HepG2 (cell line): ENCODE measurements around the gene HTRA3. TPM values are rescaled to one million over a fixed set of nuclear protein-coding genes. Genes with fewer than 3 reads are reported as not detected.

Experiments used
- ATAC-seq: fragments of 200-7000 bp; cut with Tn5 transposase; 3 replicates; pipeline ENCODE4 v1.9.1; 2020; ENCODE audit warnings: mild to moderate bottlenecking, moderate library complexity
- BruUV-seq: library from RNA; stranded (reverse); fragments of 400-500 nt; replicated peaks from 2 replicates; lab custom pipeline; 2021; lab: Mats Ljungman, UMichigan
- CTCF ChIA-PET: fragments of 300-600 bp; formaldehyde crosslinking; extraction: SDS; loops from one replicate; lab custom pipeline; 2021; ENCODE audit warnings: low total read pairs, inconsistent platforms, low intra/inter-chr PET ratio; lab: Yijun Ruan, JAX
- POLR2A ChIA-PET: fragments of 350-600 bp; sonication (Branson Sonifier 250); formaldehyde crosslinking; loops from one replicate; lab custom pipeline; 2020; ENCODE audit warnings: antibody characterized with exemption, inconsistent platforms; lab: Yijun Ruan, JAX
- DNase-seq: peaks from one replicate; pipeline ENCODE4 v3.0.0-alpha.2; 2015; ENCODE audit warnings: low spot score
- FAIRE-seq: peaks from 3 replicates; lab custom pipeline; 2011; peaks lifted over from hg19 to GRCh38; lab: Jason Lieb, UNC
- H2AFZ ChIP-seq: one replicate; pipeline ENCODE4 v1.6.1; 2011; ENCODE audit warnings: low read length, inconsistent platforms
- H3K27ac ChIP-seq: fragments of 300-600 bp; 3 replicates; pipeline ENCODE4 v1.8.0; 2011; ENCODE audit warnings: mixed run types, mild to moderate bottlenecking, mixed read lengths, low read length, inconsistent platforms; ENCODE audit not compliant: insufficient read depth; ENCODE audit errors: extremely low read length
- H3K27me3 ChIP-seq, 2 experiments: fragments of 200-600 bp in 1 of 2; 2 replicates in 1 of 2; 3 replicates in 1 of 2; pipeline versions ENCODE4 v1.6.0 to v1.8.0; 2011; ENCODE audit warnings: low read length in 2 of 2, mild to moderate bottlenecking in 2 of 2, moderate library complexity in 2 of 2, inconsistent platforms in 1 of 2; ENCODE audit not compliant: insufficient read depth in 2 of 2, control insufficient read depth in 1 of 2
- H3K36me3 ChIP-seq, 2 experiments: fragments of 200-600 bp in 1 of 2; replicated peaks in 1 of 2; 2 replicates in 1 of 2; 3 replicates in 1 of 2; pipeline versions ENCODE4 v1.5.1 to v1.8.0; 2011; ENCODE audit warnings: low read length in 2 of 2, inconsistent platforms in 1 of 2; ENCODE audit not compliant: insufficient read depth in 2 of 2, control insufficient read depth in 1 of 2
- H3K4me1 ChIP-seq: 2 replicates; pipeline ENCODE4 v1.5.1; 2012; ENCODE audit warnings: low read length, inconsistent platforms; ENCODE audit not compliant: insufficient read depth
- H3K4me2 ChIP-seq: 2 replicates; pipeline ENCODE4 v1.6.0; 2011; ENCODE audit warnings: low read depth, low read length, inconsistent platforms
- H3K4me3 ChIP-seq, 3 experiments: fragments of 200-600 bp in 1 of 3; sonication (generic), shearing (Covaris generic) in 1 of 3; replicated peaks in 1 of 3; 2 replicates each; pipeline ENCODE4 v1.5.1; 2011 to 2016; ENCODE audit warnings: low read length in 3 of 3, inconsistent platforms in 2 of 3, low read depth in 2 of 3, mild to moderate bottlenecking in 2 of 3, control low read depth in 1 of 3, mixed read lengths in 1 of 3; ENCODE audit not compliant: insufficient read depth in 1 of 3
- H3K79me2 ChIP-seq: one replicate; pipeline ENCODE4 v1.6.1; 2011; ENCODE audit warnings: low read length, inconsistent platforms; ENCODE audit not compliant: insufficient read depth
- H3K9ac ChIP-seq: 2 replicates; pipeline ENCODE4 v1.6.0; 2011; ENCODE audit warnings: mild to moderate bottlenecking, low read depth, low read length, inconsistent platforms; ENCODE audit not compliant: insufficient read depth
- H3K9me3 ChIP-seq: 2 replicates; pipeline ENCODE4 v1.5.1; 2012; ENCODE audit warnings: mild to moderate bottlenecking, low read length
- H4K20me1 ChIP-seq: 2 replicates; pipeline ENCODE4 v1.6.0; 2011; ENCODE audit warnings: inconsistent platforms, mild to moderate bottlenecking, low read length, moderate library complexity; ENCODE audit not compliant: insufficient read depth
- DMAP1 ChIP-seq: IDR thresholded peaks from 2 replicates; pipeline ENCODE4 v1.6.1; 2016
- JDP2 ChIP-seq: sonication (generic); formaldehyde crosslinking; IDR thresholded peaks from 2 replicates; pipeline ENCODE4 v1.8.1; 2022; ENCODE audit warnings: missing genetic modification reagents, borderline replicate concordance
- LRRFIP1 ChIP-seq: sonication (generic); formaldehyde crosslinking; conservative IDR thresholded peaks from 2 replicates; pipeline ENCODE4 v1.4.0; 2020; ENCODE audit warnings: missing genetic modification reagents
- NCOA2 ChIP-seq: sonication (generic); formaldehyde crosslinking; IDR thresholded peaks from 2 replicates; pipeline ENCODE4 v1.8.0; 2022; ENCODE audit warnings: inconsistent platforms
- NFKBIZ ChIP-seq: IDR thresholded peaks from 2 replicates; pipeline ENCODE4 v1.6.1; 2018; ENCODE audit warnings: missing genetic modification reagents, missing compliant biosample characterization
- SMAD3 ChIP-seq: sonication (generic); formaldehyde crosslinking; IDR thresholded peaks from 2 replicates; pipeline ENCODE4 v1.4.0; 2020; ENCODE audit warnings: missing genetic modification reagents
- SNAI1 ChIP-seq: sonication (generic); formaldehyde crosslinking; IDR thresholded peaks from 2 replicates; pipeline ENCODE4 v1.5.0; 2020; ENCODE audit warnings: mild to moderate bottlenecking, missing genetic modification reagents, borderline replicate concordance
- ZFP82 ChIP-seq: sonication (generic); formaldehyde crosslinking; IDR thresholded peaks from 2 replicates; pipeline ENCODE4 v1.5.1; 2020; ENCODE audit warnings: mild to moderate bottlenecking, missing genetic modification reagents, borderline replicate concordance
- ZNF280D ChIP-seq: sonication (generic); formaldehyde crosslinking; IDR thresholded peaks from 2 replicates; pipeline ENCODE4 v1.5.1; 2020; ENCODE audit warnings: mild to moderate bottlenecking, missing genetic modification reagents
- ZNF281 ChIP-seq: sonication (generic); formaldehyde crosslinking; IDR thresholded peaks from 2 replicates; pipeline ENCODE4 v1.4.0; 2020; ENCODE audit warnings: missing genetic modification reagents, borderline replicate concordance
- ZNF530 ChIP-seq: sonication (generic); formaldehyde crosslinking; IDR thresholded peaks from 2 replicates; pipeline ENCODE4 v1.5.0; 2020; ENCODE audit warnings: low read depth, mild to moderate bottlenecking, missing genetic modification reagents
- WGBS: methylation state at CpG from one replicate; pipeline ENCODE4 v1.1.6; 2017; ENCODE audit warnings: low lambda C conversion rate; 5-methylcytosine and 5-hydroxymethylcytosine counted together
- in situ Hi-C: cut with HindIII; loops from 2 replicates; pipeline ENCODE4 v1.10.0; 2017; ENCODE audit warnings: low pct_unique_long_range_greater_than_20kb; ENCODE audit not compliant: extremely low pct_ligation_motif_present
- intact Hi-C: fragments of 100-400 bp; cut with micrococcal nuclease; formaldehyde crosslinking; loops from one replicate; pipeline ENCODE4 v1.10.0; 2022; ENCODE audit not compliant: unreplicated experiment
- polyA plus RNA-seq, 8 experiments: library from polyadenylated mRNA; depleted of rRNA in 3 of 8; stranded (reverse) in 7 of 8; unstranded in 1 of 8; fragments of >200 nt; fragmentation: Illumina TruSeq in 4 of 8; extraction: Trizol in 4 of 8; gene quantifications; 2 replicates each; pipeline versions ENCODE4 v1.2.1 to v1.2.3, GENCODE V29; 2011 to 2016; ENCODE audit warnings: low read depth in 4 of 8, missing spikeins in 1 of 8, mixed read lengths in 1 of 8; ENCODE audit not compliant: insufficient read depth in 1 of 8
- total RNA-seq, 5 experiments: library from RNA; depleted of rRNA; stranded (reverse); fragments of >200 nt; fragmentation: Illumina TruSeq; extraction: Trizol; gene quantifications; 2 replicates each; pipeline ENCODE4 v1.2.3, GENCODE V29; 2016; ENCODE audit warnings: low read depth in 1 of 5
- TF ChIP-seq, protein P1 (sequence below): sonication (generic); formaldehyde crosslinking; IDR thresholded peaks from 2 replicates; pipeline ENCODE4 v1.8.0; 2022; ENCODE audit warnings: mild to moderate bottlenecking, missing genetic modification reagents, borderline replicate concordance

Gene HTRA3
- total and polyA plus RNA-seq, 2 of the 13 experiments (the other 11 are each of a cell fraction or from before 2014, with no cell fraction given): 0.17 TPM; not detected in 1

DNA sequence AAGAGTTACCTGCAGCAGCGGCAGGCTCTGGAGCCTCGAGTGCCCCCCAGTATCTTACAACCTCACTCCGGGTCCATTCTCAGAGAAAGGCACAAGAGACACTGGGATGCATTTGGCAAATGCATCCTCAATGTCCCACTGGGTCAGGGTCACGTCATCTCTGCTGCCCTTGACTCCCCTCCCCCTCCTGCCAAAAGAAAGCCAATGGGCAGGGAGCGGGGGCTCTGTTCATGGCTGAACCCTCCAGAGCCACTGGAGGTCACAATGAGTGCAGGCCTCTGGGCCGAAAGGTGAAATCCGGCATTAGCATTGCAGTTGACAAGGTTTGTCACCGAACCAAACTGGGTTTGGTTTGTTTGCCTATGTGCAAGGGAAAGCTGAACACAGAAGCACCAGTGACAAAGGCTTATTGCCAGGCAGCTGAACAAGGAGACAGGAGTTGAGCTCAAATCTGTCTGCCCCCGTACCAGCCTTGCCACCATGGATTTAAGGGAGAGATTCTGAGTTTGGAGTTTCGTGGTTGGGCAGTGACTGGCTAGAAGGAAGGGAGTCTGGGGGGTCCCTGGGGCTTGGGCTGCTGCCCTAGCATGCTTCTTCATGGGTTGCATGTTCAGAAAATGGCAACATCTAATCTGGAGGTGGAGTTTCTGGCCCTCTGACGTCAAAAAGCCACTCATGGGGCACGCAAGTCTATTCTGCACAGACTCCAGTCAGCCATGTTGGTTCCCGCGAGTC, 64.3 kb downstream of the HTRA3 start:
- no peak overlapping the region for H3K4me3 ChIP-seq
- H3K4me1 ChIP-seq: peaks cover 17% of the 10 kb centered on the region
- H3K27ac ChIP-seq: no peak overlapping the region
- no peak overlapping the region for H3K4me2 ChIP-seq
- WGBS: 56% methylated on average over 6 of the region's 14 CpGs
- intact Hi-C loops: no loop called here
- ChIA-PET CTCF (no interaction called here), POLR2A (no interaction called here)
- DNase-seq: no peak
- no peak for ATAC-seq
- H3K36me3 ChIP-seq: no peaks in the 10 kb centered on the region
- H3K27me3 ChIP-seq: peaks cover 3 to 28% of the 10 kb centered on the region in 2 experiments; a peak in 3 of 5 replicates
- H4K20me1 ChIP-seq: no peaks in the 10 kb centered on the region
- no peaks in the 10 kb centered on the region for H3K79me2 ChIP-seq
- no peak overlapping the region for H3K9ac ChIP-seq
- in situ Hi-C loops: no loop called here
- H3K9me3 ChIP-seq: peaks cover 5% of the 10 kb centered on the region; the same call in 1 of the 2 replicates
- no peak for FAIRE-seq
- no TSS peak for BruUV-seq
- H2AFZ ChIP-seq: no peak overlapping the region
- TF ChIP-seq SMAD3 (CRISPR knock-in tag): no peak
- TF ChIP-seq JDP2 (CRISPR knock-in tag): no peak
- TF ChIP-seq ZNF281 (CRISPR knock-in tag): no peak
- no peak for TF ChIP-seq ZFP82 (CRISPR knock-in tag)
- no peak for TF ChIP-seq NCOA2 (CRISPR knock-in tag)
- no peak for TF ChIP-seq NFKBIZ (CRISPR knock-in tag)
- TF ChIP-seq SNAI1 (CRISPR knock-in tag): no peak
- no peak for TF ChIP-seq ZNF280D (CRISPR knock-in tag)
- TF ChIP-seq, protein P1, sequence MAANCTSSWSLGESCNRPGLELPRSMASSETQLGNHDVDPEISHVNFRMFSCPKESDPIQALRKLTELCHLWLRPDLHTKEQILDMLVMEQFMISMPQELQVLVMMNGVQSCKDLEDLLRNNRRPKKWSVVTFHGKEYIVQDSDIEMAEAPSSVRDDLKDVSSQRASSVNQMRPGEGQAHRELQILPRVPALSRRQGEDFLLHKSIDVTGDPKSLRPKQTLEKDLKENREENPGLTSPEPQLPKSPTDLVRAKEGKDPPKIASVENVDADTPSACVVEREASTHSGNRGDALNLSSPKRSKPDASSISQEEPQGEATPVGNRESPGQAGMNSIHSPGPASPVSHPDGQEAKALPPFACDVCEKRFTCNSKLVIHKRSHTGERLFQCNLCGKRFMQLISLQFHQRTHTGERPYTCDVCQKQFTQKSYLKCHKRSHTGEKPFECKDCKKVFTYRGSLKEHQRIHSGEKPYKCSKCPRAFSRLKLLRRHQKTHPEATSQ (CRISPR knock-in tag): no peak
- TF ChIP-seq DMAP1 (CRISPR knock-in tag): no peak
- no peak for TF ChIP-seq LRRFIP1 (CRISPR knock-in tag)
- TF ChIP-seq ZNF530 (CRISPR knock-in tag): no peak
